H54 (cell line): ENCODE measurements around the gene SPDEF.

Experiments
- DNase-seq: peaks from one replicate; pipeline ENCODE4 v3.0.0; 2011; ENCODE audit warnings: low spot score, mixed read lengths; ENCODE audit not compliant: insufficient read length
- FAIRE-seq: peaks from 3 replicates; lab custom pipeline; 2011; peaks lifted over from hg19 to GRCh38; lab: Jason Lieb, UNC
- POLR2A ChIP-seq: IDR thresholded peaks from 2 replicates; pipeline ENCODE4 v1.6.1; 2011; ENCODE audit warnings: low read depth, mild to moderate bottlenecking, low read length

Gene SPDEF

GRCh38 chr6:34552620-34553019 lies 3.5 kb downstream of the SPDEF start:
- FAIRE-seq (no peak), DNase-seq (no peak)
- TF ChIP-seq POLR2A, result no peak

- DNase-seq (no peak), FAIRE-seq (no peak)
- no peak for TF ChIP-seq POLR2A
These were observed 4.4 kb downstream of the SPDEF start for GRCh38 chr6:34551720-34552119.

GRCh38 chr6:34549804-34550202 lies 6.3 kb downstream of the SPDEF start:
- no peak for TF ChIP-seq POLR2A
- FAIRE-seq (no peak), DNase-seq (no peak)

GRCh38 chr6:34549026-34549803 lies 6.9 kb downstream of the SPDEF start:
- DNase-seq, result no peak
- FAIRE-seq, result no peak
- TF ChIP-seq POLR2A, result no peak

GRCh38 chr6:34547701-34548644 lies 8.2 kb downstream of the SPDEF start:
- no peak for FAIRE-seq

GRCh38 chr6:34546551-34547321 lies 9.4 kb downstream of the SPDEF start:
- DNase-seq (no peak), FAIRE-seq (no peak)

More at GRCh38 chr6:34547701-34548644, 8.2 kb downstream of the SPDEF start:
- TF ChIP-seq POLR2A, result no peak
- DNase-seq, result no peak

GRCh38 chr6:34544776-34545471 lies 11.2 kb downstream of the SPDEF start:
- DNase-seq (no peak), FAIRE-seq (no peak)
- no peak for TF ChIP-seq POLR2A

More at GRCh38 chr6:34546551-34547321, 9.4 kb downstream of the SPDEF start:
- TF ChIP-seq POLR2A, result no peak

GRCh38 chr6:34544052-34544604 lies 12.0 kb downstream of the SPDEF start:
- no peak for TF ChIP-seq POLR2A
- DNase-seq (no peak), FAIRE-seq (no peak)

- peak; percentile 60 for DNase-seq
- no peak for TF ChIP-seq POLR2A
- peak; percentile 48 for FAIRE-seq
These were observed 12.7 kb downstream of the SPDEF start for GRCh38 chr6:34543421-34543820.

- DNase-seq (no peak), FAIRE-seq (no peak)
- no peak for TF ChIP-seq POLR2A
These were observed 15.3 kb downstream of the SPDEF start for GRCh38 chr6:34540841-34541240.

- no peak for FAIRE-seq
These were observed 15.9 kb downstream of the SPDEF start for GRCh38 chr6:34540222-34540621.

GRCh38 chr6:34539181-34539580 lies 16.9 kb downstream of the SPDEF start:
- no peak for FAIRE-seq
- no peak for TF ChIP-seq POLR2A
- DNase-seq, result no peak

More at GRCh38 chr6:34540222-34540621, 15.9 kb downstream of the SPDEF start:
- no peak for DNase-seq
- TF ChIP-seq POLR2A, result no peak
